ENCODE measurements around the gene ZNF496.

- TF ChIP-seq, protein P1, sequence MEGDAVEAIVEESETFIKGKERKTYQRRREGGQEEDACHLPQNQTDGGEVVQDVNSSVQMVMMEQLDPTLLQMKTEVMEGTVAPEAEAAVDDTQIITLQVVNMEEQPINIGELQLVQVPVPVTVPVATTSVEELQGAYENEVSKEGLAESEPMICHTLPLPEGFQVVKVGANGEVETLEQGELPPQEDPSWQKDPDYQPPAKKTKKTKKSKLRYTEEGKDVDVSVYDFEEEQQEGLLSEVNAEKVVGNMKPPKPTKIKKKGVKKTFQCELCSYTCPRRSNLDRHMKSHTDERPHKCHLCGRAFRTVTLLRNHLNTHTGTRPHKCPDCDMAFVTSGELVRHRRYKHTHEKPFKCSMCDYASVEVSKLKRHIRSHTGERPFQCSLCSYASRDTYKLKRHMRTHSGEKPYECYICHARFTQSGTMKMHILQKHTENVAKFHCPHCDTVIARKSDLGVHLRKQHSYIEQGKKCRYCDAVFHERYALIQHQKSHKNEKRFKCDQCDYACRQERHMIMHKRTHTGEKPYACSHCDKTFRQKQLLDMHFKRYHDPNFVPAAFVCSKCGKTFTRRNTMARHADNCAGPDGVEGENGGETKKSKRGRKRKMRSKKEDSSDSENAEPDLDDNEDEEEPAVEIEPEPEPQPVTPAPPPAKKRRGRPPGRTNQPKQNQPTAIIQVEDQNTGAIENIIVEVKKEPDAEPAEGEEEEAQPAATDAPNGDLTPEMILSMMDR (tag by site-specific recombination; IDR thresholded peaks at IDR 0.05), result no peak
- no peak for TF ChIP-seq ZNF521 (tag by site-specific recombination; IDR thresholded peaks at IDR 0.05)
- TF ChIP-seq ZNF558 (tag by site-specific recombination; IDR thresholded peaks at IDR 0.05), result no peak
- no peak for TF ChIP-seq ATF2 (tag by site-specific recombination; IDR thresholded peaks at IDR 0.05; ENCODE audit: low read depth)
- TF ChIP-seq ZFP37 (tag by site-specific recombination; IDR thresholded peaks at IDR 0.05), result no peak
- no peak for TF ChIP-seq PBX3 (CRISPR knock-in tag; IDR thresholded peaks at IDR 0.05)
- no peak for TF ChIP-seq ZSCAN18 (tag by site-specific recombination; IDR thresholded peaks at IDR 0.05)
- no peak for TF ChIP-seq ZNF114 (tag by site-specific recombination; IDR thresholded peaks at IDR 0.05)
- TF ChIP-seq, protein P2, sequence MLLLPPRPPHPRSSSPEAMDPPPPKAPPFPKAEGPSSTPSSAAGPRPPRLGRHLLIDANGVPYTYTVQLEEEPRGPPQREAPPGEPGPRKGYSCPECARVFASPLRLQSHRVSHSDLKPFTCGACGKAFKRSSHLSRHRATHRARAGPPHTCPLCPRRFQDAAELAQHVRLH (tag by site-specific recombination; IDR thresholded peaks at IDR 0.05), result no peak
- no peak for TF ChIP-seq ZNF280C (tag by site-specific recombination; IDR thresholded peaks at IDR 0.05)
- TF ChIP-seq PRDM1 (tag by site-specific recombination; IDR thresholded peaks at IDR 0.05), result no peak
Observed at GRCh38 chr1:247373721-247374141, 42.1 kb upstream of the ZNF496 start.
